WTC11 (cell line): ENCODE results near the gene PLA2G4A.

Source experiments
- ATF3 ChIP-seq: sonication (generic); formaldehyde crosslinking; conservative IDR thresholded peaks from 2 replicates; pipeline ENCODE4 v1.8.1; 2022; ENCODE audit warnings: mild to moderate bottlenecking, missing genetic modification reagents
- CTCF ChIP-seq: fragments of 200-600 bp; IDR thresholded peaks from 2 replicates; pipeline ENCODE4 v1.8.0; 2022; ENCODE audit warnings: antibody characterized with exemption
- NR3C1 ChIP-seq: sonication (generic); formaldehyde crosslinking; conservative IDR thresholded peaks from 2 replicates; pipeline ENCODE4 v1.8.1; 2023; ENCODE audit warnings: low read depth, mild to moderate bottlenecking, missing genetic modification reagents
- STAT6 ChIP-seq: sonication (generic); formaldehyde crosslinking; conservative IDR thresholded peaks from 2 replicates; pipeline ENCODE4 v1.8.1; 2023; ENCODE audit warnings: mild to moderate bottlenecking, low read depth, missing genetic modification reagents, moderate library complexity

- TF ChIP-seq CTCF (no peak), NR3C1 (CRISPR knock-in tag) (no peak), STAT6 (CRISPR knock-in tag) (no peak), ATF3 (CRISPR knock-in tag) (no peak)
Measured at GRCh38 chr1:186806477-186806876, 22.3 kb upstream of the PLA2G4A start.
